T-helper 1 cell treated with Interleukin-12 subunit alpha and Interleukin-12 subunit beta and Interleukin-4 antibody, amounts not matched to agents 30 μg/mL and 1 μg/mL, for 36 hours (primary cell): ENCODE measurements around the gene LRRC8D.

Source experiments
- H3K27ac Mint-ChIP-seq: one replicate; pipeline ENCODE4 v1.8.0; 2021; ENCODE audit warnings: mild to moderate bottlenecking, mixed read lengths
- H3K27me3 Mint-ChIP-seq: one replicate; pipeline ENCODE4 v1.8.0; 2021; ENCODE audit warnings: low read depth, mixed read lengths
- H3K36me3 Mint-ChIP-seq: one replicate; pipeline ENCODE4 v1.8.0; 2021; ENCODE audit warnings: low read depth, mixed read lengths
- H3K4me1 Mint-ChIP-seq: one replicate; pipeline ENCODE4 v1.8.0; 2021; ENCODE audit warnings: low read depth, mixed read lengths
- H3K4me3 Mint-ChIP-seq: one replicate; pipeline ENCODE4 v1.8.0; 2021; ENCODE audit warnings: mild to moderate bottlenecking, moderate library complexity, mixed read lengths
- H3K9me3 Mint-ChIP-seq: one replicate; pipeline ENCODE4 v1.8.0; 2021; ENCODE audit warnings: mixed read lengths

The LRRC8D gene

GRCh38 chr1:89816366-89816765 lies 4.5 kb upstream of the LRRC8D start:
- peaks cover 4% of the 10 kb centered on the region for H3K36me3 Mint-ChIP-seq
- no peak overlapping the region for H3K27ac Mint-ChIP-seq
- H3K9me3 Mint-ChIP-seq: no peaks in the 10 kb centered on the region
- no peak overlapping the region for H3K4me3 Mint-ChIP-seq
- peaks cover 26% of the 10 kb centered on the region for H3K27me3 Mint-ChIP-seq
- H3K4me1 Mint-ChIP-seq: peaks cover 22% of the 10 kb centered on the region

GRCh38 chr1:89821322-89822108 lies 683 bp downstream of the LRRC8D start:
- Mint-ChIP-seq H3K36me3 (peaks cover 6% of the 10 kb centered on the region), H3K27ac (peak overlapping the region; percentile 82)

GRCh38 chr1:89822109-89822962 lies 1.5 kb downstream of the LRRC8D start:
- peaks cover 6% of the 10 kb centered on the region for H3K36me3 Mint-ChIP-seq
- peak overlapping the region; percentile 82 for H3K27ac Mint-ChIP-seq
- H3K27me3 Mint-ChIP-seq: peaks cover 23% of the 10 kb centered on the region
- peak overlapping the region; percentile 84 for H3K4me3 Mint-ChIP-seq
- H3K9me3 Mint-ChIP-seq: no peaks in the 10 kb centered on the region
- peaks cover 25% of the 10 kb centered on the region for H3K4me1 Mint-ChIP-seq

More at GRCh38 chr1:89821322-89822108, 683 bp downstream of the LRRC8D start:
- H3K4me3 Mint-ChIP-seq: peak overlapping the region; percentile 84
- H3K27me3 Mint-ChIP-seq: peaks cover 23% of the 10 kb centered on the region
- no peaks in the 10 kb centered on the region for H3K9me3 Mint-ChIP-seq
- H3K4me1 Mint-ChIP-seq: peaks cover 25% of the 10 kb centered on the region

DNA sequence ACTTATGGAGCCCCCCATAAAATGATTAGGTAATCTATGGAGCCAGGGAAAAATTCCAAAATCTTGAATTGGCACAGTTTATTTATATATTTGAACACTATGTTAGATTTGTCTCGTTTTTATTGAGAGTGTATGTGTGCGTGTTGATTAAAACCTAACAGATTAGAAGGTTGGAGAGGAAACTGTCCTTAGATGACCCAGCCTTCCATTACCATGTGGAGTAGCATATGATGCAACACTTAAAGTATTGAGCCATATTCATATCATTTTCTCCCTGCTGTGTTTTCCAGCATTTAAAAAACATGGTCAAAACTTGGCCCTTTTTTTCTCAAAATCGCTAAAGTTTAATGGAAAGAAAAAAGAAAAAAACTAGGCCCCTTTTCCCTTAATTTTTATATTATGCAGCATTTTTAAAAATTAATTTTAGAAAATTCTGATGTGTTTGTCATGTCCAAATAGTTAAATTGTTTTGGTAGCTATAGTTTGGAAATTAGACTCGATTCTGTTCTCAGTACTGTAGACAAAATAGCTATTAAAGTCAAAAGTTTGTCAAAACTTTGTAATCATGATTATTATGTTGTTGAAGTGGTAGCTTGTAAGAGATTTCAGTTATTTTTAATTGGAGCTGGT lies 2.3 kb downstream of the LRRC8D start:
- no peaks in the 10 kb centered on the region for H3K9me3 Mint-ChIP-seq
- H3K27me3 Mint-ChIP-seq: peaks cover 23% of the 10 kb centered on the region
- no peak overlapping the region for H3K27ac Mint-ChIP-seq
- peaks cover 25% of the 10 kb centered on the region for H3K4me1 Mint-ChIP-seq
- peaks cover 6% of the 10 kb centered on the region for H3K36me3 Mint-ChIP-seq
- no peak overlapping the region for H3K4me3 Mint-ChIP-seq

DNA sequence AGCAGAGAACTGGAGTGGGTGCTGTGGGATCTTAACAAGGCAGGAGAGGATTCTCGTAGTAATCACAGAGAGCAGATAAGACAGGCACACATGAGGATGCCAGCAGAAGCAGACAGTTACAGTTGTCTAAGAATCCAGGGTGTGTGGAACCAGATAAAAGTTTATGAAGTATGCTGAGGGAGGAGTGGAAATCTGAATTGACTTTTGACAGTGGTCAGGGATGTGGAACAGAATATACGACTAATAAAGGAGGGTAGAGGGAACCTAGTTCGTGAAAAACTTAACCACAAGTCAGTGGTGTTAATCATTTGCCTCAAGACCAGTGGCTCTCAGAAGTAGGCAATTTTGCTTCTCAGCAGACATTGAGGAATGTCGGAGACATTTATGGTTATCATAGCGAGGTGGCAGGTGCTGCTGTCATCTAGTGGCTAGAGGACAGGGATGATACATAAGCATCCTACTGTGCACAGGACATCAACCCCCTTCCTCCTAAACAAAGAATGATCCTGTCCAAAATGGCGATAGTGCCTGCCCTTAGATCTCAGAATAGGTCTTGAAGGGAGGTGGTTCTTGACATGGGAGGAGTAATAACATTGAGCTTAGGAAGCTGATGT lies 3.0 kb downstream of the LRRC8D start:
- H3K9me3 Mint-ChIP-seq: no peaks in the 10 kb centered on the region
- peaks cover 25% of the 10 kb centered on the region for H3K4me1 Mint-ChIP-seq
- no peak overlapping the region for H3K4me3 Mint-ChIP-seq
- no peak overlapping the region for H3K27ac Mint-ChIP-seq
- H3K27me3 Mint-ChIP-seq: peaks cover 22% of the 10 kb centered on the region
- H3K36me3 Mint-ChIP-seq: peaks cover 6% of the 10 kb centered on the region

GRCh38 chr1:89826594-89826993 lies 5.8 kb downstream of the LRRC8D start:
- Mint-ChIP-seq H3K9me3 (no peaks in the 10 kb centered on the region), H3K4me1 (peaks cover 11% of the 10 kb centered on the region), H3K4me3 (no peak overlapping the region), H3K27me3 (peaks cover 6% of the 10 kb centered on the region), H3K27ac (no peak overlapping the region), H3K36me3 (peaks cover 2% of the 10 kb centered on the region)

GRCh38 chr1:89827330-89827729 lies 6.5 kb downstream of the LRRC8D start:
- no peak overlapping the region for H3K27ac Mint-ChIP-seq
- no peaks in the 10 kb centered on the region for H3K27me3 Mint-ChIP-seq
- H3K9me3 Mint-ChIP-seq: no peaks in the 10 kb centered on the region
- H3K36me3 Mint-ChIP-seq: peaks cover 2% of the 10 kb centered on the region
- no peak overlapping the region for H3K4me3 Mint-ChIP-seq
- H3K4me1 Mint-ChIP-seq: peaks cover 7% of the 10 kb centered on the region

DNA sequence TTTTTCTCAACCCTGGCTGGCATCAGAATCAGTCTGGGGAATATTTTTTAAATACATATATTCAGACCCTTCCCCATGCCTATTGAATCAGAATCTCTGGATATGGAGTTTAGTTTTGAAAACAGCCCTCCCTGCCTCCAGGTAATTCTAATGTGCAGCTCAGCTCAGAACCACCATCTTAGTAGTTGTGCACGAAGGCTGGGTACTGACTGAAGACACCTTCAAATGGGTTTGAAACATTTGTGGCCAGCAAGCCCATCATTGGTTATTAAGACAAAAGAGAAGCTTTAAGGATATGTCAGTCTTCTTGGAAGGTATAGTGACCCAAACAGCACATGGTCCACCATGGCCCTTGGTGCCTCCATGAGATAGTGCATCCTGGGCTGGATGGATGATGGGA lies 7.1 kb downstream of the LRRC8D start:
- H3K9me3 Mint-ChIP-seq: no peaks in the 10 kb centered on the region
- H3K27me3 Mint-ChIP-seq: no peaks in the 10 kb centered on the region
- no peak overlapping the region for H3K27ac Mint-ChIP-seq
- H3K4me1 Mint-ChIP-seq: peaks cover 5% of the 10 kb centered on the region
- peaks cover 2% of the 10 kb centered on the region for H3K36me3 Mint-ChIP-seq
- H3K4me3 Mint-ChIP-seq: no peak overlapping the region

DNA sequence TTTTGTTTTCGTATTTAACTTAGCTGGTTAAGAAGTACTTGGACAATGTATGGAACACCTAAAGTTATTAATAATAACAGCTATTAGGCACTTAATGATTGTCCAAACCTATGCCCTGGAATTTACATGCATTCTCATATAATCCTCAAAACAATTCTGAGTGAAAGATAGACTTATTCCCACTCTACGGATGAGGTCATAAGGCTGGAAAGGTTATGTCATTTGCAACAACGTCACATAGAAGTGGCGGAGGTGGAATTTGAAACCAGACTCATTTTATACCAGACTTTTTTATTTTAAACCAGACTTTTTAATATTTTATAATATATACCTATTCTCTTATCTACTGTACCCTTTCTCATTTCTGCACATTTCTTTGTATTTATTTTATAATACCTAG lies 8.4 kb downstream of the LRRC8D start:
- Mint-ChIP-seq H3K27ac (no peak overlapping the region), H3K4me1 (peaks cover 6% of the 10 kb centered on the region), H3K27me3 (no peaks in the 10 kb centered on the region), H3K9me3 (no peaks in the 10 kb centered on the region), H3K36me3 (peaks cover 2% of the 10 kb centered on the region), H3K4me3 (no peak overlapping the region)

- H3K4me3 Mint-ChIP-seq: no peak overlapping the region
- peaks cover 4% of the 10 kb centered on the region for H3K27me3 Mint-ChIP-seq
- H3K9me3 Mint-ChIP-seq: no peaks in the 10 kb centered on the region
- no peak overlapping the region for H3K27ac Mint-ChIP-seq
- H3K4me1 Mint-ChIP-seq: peaks cover 6% of the 10 kb centered on the region
- no peaks in the 10 kb centered on the region for H3K36me3 Mint-ChIP-seq
These were observed 10.8 kb downstream of the LRRC8D start for GRCh38 chr1:89831462-89832120.

DNA sequence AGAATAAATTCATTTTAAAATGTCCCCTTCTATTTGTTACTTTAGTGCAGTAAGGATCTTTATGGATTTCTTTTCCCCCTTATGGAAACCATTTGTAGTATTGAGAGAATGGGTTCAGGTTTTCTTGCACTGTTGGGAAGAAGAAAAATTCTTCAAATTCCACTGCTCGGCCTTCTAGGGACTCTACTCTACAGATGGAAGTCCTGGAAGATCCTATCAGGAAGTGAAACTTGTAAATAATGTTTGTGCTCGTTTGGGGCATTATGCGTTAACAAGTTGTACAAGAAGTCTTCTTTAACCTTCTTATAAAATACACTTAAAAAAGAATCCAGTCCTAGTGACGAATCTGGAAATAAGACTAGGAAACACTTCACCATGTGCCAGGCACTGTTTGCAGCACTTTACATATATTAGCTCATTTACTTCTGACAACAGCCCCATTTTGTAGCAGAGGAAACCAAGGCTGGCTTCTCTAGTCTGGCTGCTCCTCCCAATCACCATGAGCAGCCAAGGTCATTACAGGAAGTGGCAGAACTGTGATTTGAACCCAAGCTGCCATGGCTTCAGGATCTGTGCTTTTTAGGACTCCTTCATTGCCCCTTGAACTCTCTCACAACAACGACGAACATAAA lies 11.8 kb downstream of the LRRC8D start:
- no peak overlapping the region for H3K4me3 Mint-ChIP-seq
- H3K36me3 Mint-ChIP-seq: peaks cover 2% of the 10 kb centered on the region
- peaks cover 8% of the 10 kb centered on the region for H3K4me1 Mint-ChIP-seq
- H3K27ac Mint-ChIP-seq: no peak overlapping the region
- no peaks in the 10 kb centered on the region for H3K9me3 Mint-ChIP-seq
- H3K27me3 Mint-ChIP-seq: peaks cover 4% of the 10 kb centered on the region

DNA sequence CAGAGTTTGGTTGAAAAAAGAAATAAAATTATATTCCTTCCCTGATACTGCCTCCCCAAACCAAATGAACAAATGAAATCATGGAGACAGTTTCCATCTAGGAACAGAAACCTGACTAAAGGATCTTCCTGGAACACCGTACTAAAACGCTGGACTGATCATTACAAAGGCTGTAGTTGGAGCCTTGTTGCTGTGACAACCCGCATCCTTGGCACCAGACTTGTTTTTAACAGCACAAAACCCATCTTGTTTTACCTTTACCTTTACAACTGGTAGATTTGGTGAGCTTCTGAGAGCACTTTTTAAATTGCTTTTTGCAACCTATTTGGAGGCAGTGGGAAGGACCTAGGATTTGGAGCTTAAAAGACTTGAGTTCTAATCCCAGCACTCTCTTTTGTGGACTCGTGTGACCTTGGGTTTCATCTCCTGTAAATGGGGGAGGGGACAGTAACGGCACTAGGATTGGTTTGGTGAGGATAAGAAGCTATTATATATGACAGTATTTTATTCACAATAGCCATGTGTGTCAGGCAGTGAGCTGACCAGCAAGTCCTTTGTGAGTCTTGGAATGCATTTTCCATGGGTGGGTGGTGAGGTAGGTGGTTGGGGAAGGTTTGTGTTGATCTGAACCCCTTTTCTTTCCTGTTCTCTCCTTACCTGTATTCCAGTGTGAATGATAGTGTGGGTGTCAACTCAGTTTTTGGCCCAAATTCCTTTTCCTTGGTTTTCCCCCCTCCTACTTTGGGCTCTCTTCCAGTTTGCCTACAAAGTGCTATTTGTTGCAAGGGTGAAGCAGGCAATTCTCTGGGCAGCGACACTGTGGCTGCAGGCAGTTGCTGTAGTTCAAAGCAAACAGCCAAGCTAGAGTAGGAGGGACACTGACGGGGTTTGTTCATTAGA lies 12.6 kb downstream of the LRRC8D start:
- peaks cover 2% of the 10 kb centered on the region for H3K36me3 Mint-ChIP-seq
- H3K4me1 Mint-ChIP-seq: peaks cover 9% of the 10 kb centered on the region
- no peak overlapping the region for H3K27ac Mint-ChIP-seq
- H3K27me3 Mint-ChIP-seq: peaks cover 4% of the 10 kb centered on the region
- no peaks in the 10 kb centered on the region for H3K9me3 Mint-ChIP-seq
- H3K4me3 Mint-ChIP-seq: no peak overlapping the region
